Measurements from ENCODE around the gene POU2AF1. TPM values are rescaled to one million over a fixed set of nuclear protein-coding genes. Genes with fewer than 3 reads are reported as not detected.

Gene POU2AF1
- polyA plus RNA-seq, 1 donor (not counting 4 experiments of a cell fraction or from before 2014, with no cell fraction given), result not detected

GRCh38 chr11:111382451-111382850 is 3.4 kb upstream of the POU2AF1 start:
- Histone ChIP-seq H2AFZ (ENCODE audit: control insufficient read depth, low read length) (no peak overlapping the region), H3K27ac (ENCODE audit: control insufficient read depth, insufficient read depth, low read length) (no peak overlapping the region), H3K36me3 (ENCODE audit: control insufficient read depth in 2 of 2, extremely low read depth in 1 of 2, insufficient read depth in 2 of 2, low read length in 2 of 2) (no peaks in the 10 kb centered on the region), H3K27me3 (ENCODE audit: control insufficient read depth, extremely low read depth, insufficient read depth, low read length) (no peaks in the 10 kb centered on the region), H3K4me1 (ENCODE audit: control insufficient read depth, extremely low read depth, insufficient read depth, low read length) (peaks cover 8% of the 10 kb centered on the region), H4K20me1 (ENCODE audit: control insufficient read depth, extremely low read depth, insufficient read depth, low read length) (no peaks in the 10 kb centered on the region), H3K4me2 (ENCODE audit: control insufficient read depth, extremely low read depth, insufficient read depth, low read depth, low read length) (no peak overlapping the region), H3K79me2 (ENCODE audit: control insufficient read depth, insufficient read depth, low read length) (no peaks in the 10 kb centered on the region), H3K4me3 (ENCODE audit: control insufficient read depth in 2 of 3, extremely low read depth in 1 of 3, insufficient read depth in 2 of 3, low read depth in 1 of 3, low read length in 3 of 3) (no peak overlapping the region), H3K9me1 (ENCODE audit: control insufficient read depth, extremely low read depth, insufficient read depth, low read length) (no peaks in the 10 kb centered on the region), H3K9ac (ENCODE audit: control insufficient read depth, extremely low read depth, insufficient read depth, low read length) (no peak overlapping the region), H3K9me3 (ENCODE audit: control insufficient read depth, low read depth, low read length) (no peaks in the 10 kb centered on the region)
- dilution Hi-C loops (cut with MboI; ENCODE audit: extremely low pct_ligation_motif_present, low sequenced_read_pairs), result no loop called here
- DNase-seq (ENCODE audit: low read depth, low spot score) (no peak), FAIRE-seq (no peak)
- no peak for TF ChIP-seq CTCF (optimal IDR thresholded peaks at IDR 0.05 in 1 of 3, IDR thresholded peaks at IDR 0.05 in 1 of 3, conservative IDR thresholded peaks at IDR 0.05 in 1 of 3; ENCODE audit: extremely low read depth in 1 of 3, insufficient read depth in 2 of 3, low read length in 3 of 3)
- no peak for TF ChIP-seq EZH2 (IDR thresholded peaks at IDR 0.05; ENCODE audit: low read length)

GRCh38 chr11:111379602-111380136 is 594 bp upstream of the POU2AF1 start:
- FAIRE-seq (no peak), DNase-seq (ENCODE audit: low read depth, low spot score) (no peak)
- Histone ChIP-seq H3K9ac (ENCODE audit: control insufficient read depth, extremely low read depth, insufficient read depth, low read length) (no peak overlapping the region), H3K79me2 (ENCODE audit: control insufficient read depth, insufficient read depth, low read length) (no peaks in the 10 kb centered on the region), H3K36me3 (ENCODE audit: control insufficient read depth in 2 of 2, extremely low read depth in 1 of 2, insufficient read depth in 2 of 2, low read length in 2 of 2) (no peaks in the 10 kb centered on the region), H3K27me3 (ENCODE audit: control insufficient read depth, extremely low read depth, insufficient read depth, low read length) (no peaks in the 10 kb centered on the region), H3K4me2 (ENCODE audit: control insufficient read depth, extremely low read depth, insufficient read depth, low read depth, low read length) (no peak overlapping the region), H2AFZ (ENCODE audit: control insufficient read depth, low read length) (no peak overlapping the region), H3K9me1 (ENCODE audit: control insufficient read depth, extremely low read depth, insufficient read depth, low read length) (no peaks in the 10 kb centered on the region), H3K27ac (ENCODE audit: control insufficient read depth, insufficient read depth, low read length) (no peak overlapping the region), H3K4me3 (ENCODE audit: control insufficient read depth in 2 of 3, extremely low read depth in 1 of 3, insufficient read depth in 2 of 3, low read depth in 1 of 3, low read length in 3 of 3) (no peak overlapping the region), H3K4me1 (ENCODE audit: control insufficient read depth, extremely low read depth, insufficient read depth, low read length) (peaks cover 8% of the 10 kb centered on the region), H4K20me1 (ENCODE audit: control insufficient read depth, extremely low read depth, insufficient read depth, low read length) (no peaks in the 10 kb centered on the region), H3K9me3 (ENCODE audit: control insufficient read depth, low read depth, low read length) (no peaks in the 10 kb centered on the region)
- TF ChIP-seq CTCF (optimal IDR thresholded peaks at IDR 0.05 in 1 of 3, IDR thresholded peaks at IDR 0.05 in 1 of 3, conservative IDR thresholded peaks at IDR 0.05 in 1 of 3; ENCODE audit: extremely low read depth in 1 of 3, insufficient read depth in 2 of 3, low read length in 3 of 3) (no peak), EZH2 (IDR thresholded peaks at IDR 0.05; ENCODE audit: low read length) (no peak)
- dilution Hi-C loops (cut with MboI; ENCODE audit: extremely low pct_ligation_motif_present, low sequenced_read_pairs), result no loop called here

Measured in keratinocyte (primary cell).